ENCODE data around the gene COL9A1. TPM values are rescaled to one million over a fixed set of nuclear protein-coding genes. Genes with fewer than 3 reads are reported as not detected.

The COL9A1 gene
- total RNA-seq, 4 donors from 2014 or later: 33.5 TPM; not detected in 3

GRCh38 chr6:70241031-70241430 lies 61.9 kb downstream of the COL9A1 start:
- Histone ChIP-seq H3K4me3 (no peak overlapping the region), H3K27me3 (no peaks in the 10 kb centered on the region), H3K4me1 (no peaks in the 10 kb centered on the region), H3K9me3 (no peaks in the 10 kb centered on the region), H3K27ac (no peak overlapping the region), H3K36me3 (no peaks in the 10 kb centered on the region)
- no peak for DNase-seq
- intact Hi-C loops (cut with DNase I; ENCODE audit: low total_unique reads): no loop called here
- no peak for TF ChIP-seq CTCF (IDR thresholded peaks at IDR 0.05)
- TF ChIP-seq POLR2A (IDR thresholded peaks at IDR 0.05): no peak

GRCh38 chr6:70236343-70236742 lies 66.5 kb downstream of the COL9A1 start:
- no peaks in the 10 kb centered on the region for H3K4me1 ChIP-seq
- H3K27ac ChIP-seq: no peak overlapping the region
- TF ChIP-seq POLR2A (IDR thresholded peaks at IDR 0.05): no peak
- no peak for TF ChIP-seq CTCF (IDR thresholded peaks at IDR 0.05)
- no peaks in the 10 kb centered on the region for H3K9me3 ChIP-seq
- H3K27me3 ChIP-seq: no peaks in the 10 kb centered on the region
- DNase-seq: no peak
- intact Hi-C loops (cut with DNase I; ENCODE audit: low total_unique reads): no loop called here
- no peaks in the 10 kb centered on the region for H3K36me3 ChIP-seq
- H3K4me3 ChIP-seq: no peak overlapping the region

GRCh38 chr6:70234561-70235236 lies 68.2 kb downstream of the COL9A1 start:
- no peaks in the 10 kb centered on the region for H3K27me3 ChIP-seq
- H3K4me1 ChIP-seq: no peaks in the 10 kb centered on the region
- H3K36me3 ChIP-seq: no peaks in the 10 kb centered on the region
- TF ChIP-seq POLR2A (IDR thresholded peaks at IDR 0.05) (no peak), CTCF (IDR thresholded peaks at IDR 0.05) (no peak)
- intact Hi-C loops (cut with DNase I; ENCODE audit: low total_unique reads): no loop called here
- H3K4me3 ChIP-seq: no peak overlapping the region
- no peak for DNase-seq
- H3K27ac ChIP-seq: no peak overlapping the region
- no peaks in the 10 kb centered on the region for H3K9me3 ChIP-seq

- Histone ChIP-seq H3K4me3 (no peak overlapping the region), H3K36me3 (no peaks in the 10 kb centered on the region), H3K9me3 (no peaks in the 10 kb centered on the region), H3K27ac (no peak overlapping the region), H3K27me3 (no peaks in the 10 kb centered on the region), H3K4me1 (no peaks in the 10 kb centered on the region)
- TF ChIP-seq CTCF (IDR thresholded peaks at IDR 0.05): no peak
- TF ChIP-seq POLR2A (IDR thresholded peaks at IDR 0.05): no peak
- intact Hi-C loops (cut with DNase I; ENCODE audit: low total_unique reads): no loop called here
- DNase-seq: no peak
These were observed 71.6 kb downstream of the COL9A1 start for GRCh38 chr6:70231311-70231710.

GRCh38 chr6:70225055-70225454 lies 77.8 kb downstream of the COL9A1 start:
- TF ChIP-seq CTCF (IDR thresholded peaks at IDR 0.05) (no peak), POLR2A (IDR thresholded peaks at IDR 0.05) (no peak)
- Histone ChIP-seq H3K36me3 (no peaks in the 10 kb centered on the region), H3K27ac (no peak overlapping the region), H3K9me3 (no peaks in the 10 kb centered on the region), H3K4me3 (no peak overlapping the region), H3K27me3 (no peaks in the 10 kb centered on the region), H3K4me1 (no peaks in the 10 kb centered on the region)
- intact Hi-C loops (cut with DNase I; ENCODE audit: low total_unique reads): no loop called here
- DNase-seq: no peak

Measured in uterus (tissue), 4 donors.